K562 (cell line): ENCODE results near the gene STON2. TPM values are rescaled to one million over a fixed set of nuclear protein-coding genes. Genes with fewer than 3 reads are reported as not detected.
A peak's percentile ranks its signal among the peaks of the same experiment; 100 is the strongest.

Experiments
- CEBPG ChIP-seq, 3 experiments: fragments of 200-800 bp in 1 of 3; sonication (Bioruptor generic) in 1 of 3; sonication (generic) in 1 of 3; formaldehyde crosslinking in 1 of 3; IDR thresholded peaks in 2 of 3; conservative IDR thresholded peaks in 1 of 3; 2 replicates each; pipeline versions ENCODE4 v1.6.1 to v1.8.0; 2016 to 2022; ENCODE audit warnings: missing compliant biosample characterization in 2 of 3, missing genetic modification characterization in 2 of 3, mild to moderate bottlenecking in 1 of 3, missing genetic modification reagents in 1 of 3
- CTBP1 ChIP-seq: fragments of 450-650 bp; IDR thresholded peaks from 2 replicates; pipeline ENCODE4 v1.6.1; 2016; ENCODE audit warnings: borderline replicate concordance
- DIDO1 ChIP-seq: fragments of 450-650 bp; IDR thresholded peaks from 2 replicates; pipeline ENCODE4 v1.6.1; 2016; ENCODE audit warnings: low read depth, missing biosample characterization, missing genetic modification characterization
- KLF16 ChIP-seq: IDR thresholded peaks from 2 replicates; pipeline ENCODE4 v1.6.1; 2016; ENCODE audit warnings: antibody characterized with exemption
- NELFE ChIP-seq: IDR thresholded peaks from 2 replicates; pipeline ENCODE4 v1.6.1; 2011; ENCODE audit warnings: mild to moderate bottlenecking; ENCODE audit not compliant: insufficient read depth, insufficient read length
- NR2F6 ChIP-seq: fragments of 450-650 bp; formaldehyde crosslinking; IDR thresholded peaks from 2 replicates; pipeline ENCODE4 v1.4.0; 2020; ENCODE audit warnings: mild to moderate bottlenecking
- PCBP2 ChIP-seq: fragments of 200-400 bp; formaldehyde crosslinking; IDR thresholded peaks from 2 replicates; pipeline ENCODE4 v1.6.1; 2018; ENCODE audit warnings: low read length, low read depth, mild to moderate bottlenecking, moderate library complexity; ENCODE audit not compliant: poor library complexity, severe bottlenecking
- SIN3B ChIP-seq: fragments of 450-650 bp; IDR thresholded peaks from 2 replicates; pipeline ENCODE4 v1.6.1; 2017; ENCODE audit warnings: low read depth, mild to moderate bottlenecking, moderate library complexity
- STAT5A ChIP-seq: IDR thresholded peaks from 2 replicates; pipeline ENCODE4 v1.6.1; 2012; ENCODE audit warnings: low read length, inconsistent platforms, borderline replicate concordance
- ZBTB12 ChIP-seq: fragments of 250-450 bp; sonication (Bioruptor Pico); IDR thresholded peaks from 2 replicates; pipeline ENCODE4 v1.4.0; 2020
- ZNF133 ChIP-seq: fragments of 250-450 bp; sonication (Bioruptor Pico); IDR thresholded peaks from 2 replicates; pipeline ENCODE4 v1.4.0; 2020; ENCODE audit warnings: mild to moderate bottlenecking
- ZNF134 ChIP-seq: fragments of 250-450 bp; sonication (Bioruptor Pico); conservative IDR thresholded peaks from 2 replicates; pipeline ENCODE4 v1.4.0; 2020
- ZNF263 ChIP-seq: sonication (generic); formaldehyde crosslinking; IDR thresholded peaks from 2 replicates; pipeline ENCODE4 v1.8.0; 2022; ENCODE audit warnings: mild to moderate bottlenecking, missing genetic modification reagents, borderline replicate concordance
- ZNF431 ChIP-seq: sonication (generic); formaldehyde crosslinking; IDR thresholded peaks from 2 replicates; pipeline ENCODE4 v1.8.0; 2022; ENCODE audit warnings: mild to moderate bottlenecking, missing genetic modification reagents
- polyA plus RNA-seq, 8 experiments: library from polyadenylated mRNA; depleted of rRNA in 4 of 8; stranded (reverse) in 5 of 8; unstranded in 3 of 8; fragments of >200 nt; fragmentation: Nextera tagmentation in 2 of 8; fragmentation: Illumina TruSeq in 1 of 8; extraction: Ambion mirVana in 2 of 8; extraction: Trizol in 1 of 8; gene quantifications; 2 replicates each; pipeline versions ENCODE4 v1.2.1 to v1.2.3, GENCODE V29; 2011 to 2014; ENCODE audit warnings: inconsistent platforms in 1 of 8, missing spikeins in 1 of 8
- total RNA-seq, 7 experiments: library from RNA; depleted of rRNA in 6 of 7; stranded (reverse); fragments of >200 nt in 6 of 7; fragmentation: Illumina TruSeq in 2 of 7; extraction: Trizol in 2 of 7; gene quantifications; 2 replicates each; pipeline versions ENCODE4 v1.2.1 to v1.2.3, GENCODE V29; 2011 to 2021; ENCODE audit warnings: low replicate concordance in 1 of 7
- TF ChIP-seq, protein P1 (sequence below): fragments of 250-450 bp; sonication (Bioruptor Pico); IDR thresholded peaks from 2 replicates; pipeline ENCODE4 v1.4.0; 2020; ENCODE audit warnings: borderline replicate concordance
- TF ChIP-seq, protein P2 (sequence below): fragments of 450-650 bp; IDR thresholded peaks from 2 replicates; pipeline ENCODE4 v1.6.1; 2018; ENCODE audit warnings: mild to moderate bottlenecking, low read depth; ENCODE audit not compliant: partially characterized antibody
- TF ChIP-seq, protein P3 (sequence below), 2 experiments: IDR thresholded peaks in 1 of 2; conservative IDR thresholded peaks in 1 of 2; 2 replicates each; pipeline ENCODE4 v1.6.1; 2016; ENCODE audit warnings: low read depth in 2 of 2, mild to moderate bottlenecking in 1 of 2, missing compliant biosample characterization in 1 of 2, missing genetic modification characterization in 1 of 2, moderate library complexity in 1 of 2

Gene STON2
- total and polyA plus RNA-seq, 9 of the 15 experiments (the other 6 are each of a cell fraction or from before 2014, with no cell fraction given) = 7.8 to 99.3 (median 53.5) TPM

- TF ChIP-seq KLF16 = no peak
- TF ChIP-seq STAT5A = no peak
- TF ChIP-seq ZNF134 (CRISPR knock-in tag) = no peak
- TF ChIP-seq ZNF263 (CRISPR knock-in tag) = no peak; the same call in 1 of the 2 replicates
- TF ChIP-seq SIN3B = peak; percentile 57; the same call in 1 of the 2 replicates
- TF ChIP-seq NR2F6 (CRISPR knock-in tag) = no peak
- peak; percentile 63 for TF ChIP-seq CTBP1
- TF ChIP-seq, protein P1, sequence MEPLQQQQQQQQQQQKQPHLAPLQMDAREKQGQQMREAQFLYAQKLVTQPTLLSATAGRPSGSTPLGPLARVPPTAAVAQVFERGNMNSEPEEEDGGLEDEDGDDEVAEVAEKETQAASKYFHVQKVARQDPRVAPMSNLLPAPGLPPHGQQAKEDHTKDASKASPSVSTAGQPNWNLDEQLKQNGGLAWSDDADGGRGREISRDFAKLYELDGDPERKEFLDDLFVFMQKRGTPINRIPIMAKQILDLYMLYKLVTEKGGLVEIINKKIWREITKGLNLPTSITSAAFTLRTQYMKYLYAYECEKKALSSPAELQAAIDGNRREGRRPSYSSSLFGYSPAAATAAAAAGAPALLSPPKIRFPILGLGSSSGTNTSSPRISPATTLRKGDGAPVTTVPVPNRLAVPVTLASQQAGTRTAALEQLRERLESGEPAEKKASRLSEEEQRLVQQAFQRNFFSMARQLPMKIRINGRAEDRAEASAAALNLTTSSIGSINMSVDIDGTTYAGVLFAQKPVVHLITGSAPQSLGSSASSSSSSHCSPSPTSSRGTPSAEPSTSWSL = no peak
- no peak for TF ChIP-seq ZNF133 (CRISPR knock-in tag)
- TF ChIP-seq, protein P2, sequence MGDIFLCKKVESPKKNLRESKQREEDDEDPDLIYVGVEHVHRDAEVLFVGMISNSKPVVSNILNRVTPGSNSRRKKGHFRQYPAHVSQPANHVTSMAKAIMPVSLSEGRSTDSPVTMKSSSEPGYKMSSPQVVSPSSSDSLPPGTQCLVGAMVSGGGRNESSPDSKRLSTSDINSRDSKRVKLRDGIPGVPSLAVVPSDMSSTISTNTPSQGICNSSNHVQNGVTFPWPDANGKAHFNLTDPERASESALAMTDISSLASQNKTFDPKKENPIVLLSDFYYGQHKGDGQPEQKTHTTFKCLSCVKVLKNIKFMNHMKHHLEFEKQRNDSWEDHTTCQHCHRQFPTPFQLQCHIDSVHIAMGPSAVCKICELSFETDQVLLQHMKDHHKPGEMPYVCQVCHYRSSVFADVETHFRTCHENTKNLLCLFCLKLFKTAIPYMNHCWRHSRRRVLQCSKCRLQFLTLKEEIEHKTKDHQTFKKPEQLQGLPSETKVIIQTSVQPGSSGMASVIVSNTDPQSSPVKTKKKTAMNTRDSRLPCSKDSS = no peak
- TF ChIP-seq, protein P3, sequence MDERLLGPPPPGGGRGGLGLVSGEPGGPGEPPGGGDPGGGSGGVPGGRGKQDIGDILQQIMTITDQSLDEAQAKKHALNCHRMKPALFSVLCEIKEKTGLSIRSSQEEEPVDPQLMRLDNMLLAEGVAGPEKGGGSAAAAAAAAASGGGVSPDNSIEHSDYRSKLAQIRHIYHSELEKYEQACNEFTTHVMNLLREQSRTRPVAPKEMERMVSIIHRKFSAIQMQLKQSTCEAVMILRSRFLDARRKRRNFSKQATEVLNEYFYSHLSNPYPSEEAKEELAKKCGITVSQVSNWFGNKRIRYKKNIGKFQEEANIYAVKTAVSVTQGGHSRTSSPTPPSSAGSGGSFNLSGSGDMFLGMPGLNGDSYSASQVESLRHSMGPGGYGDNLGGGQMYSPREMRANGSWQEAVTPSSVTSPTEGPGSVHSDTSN (CRISPR knock-in tag; IDR thresholded peaks at IDR 0.05; ENCODE audit: low read depth) = no peak
- TF ChIP-seq, protein P3 (tag; conservative IDR thresholded peaks at IDR 0.05; ENCODE audit: low read depth) = no peak
- TF ChIP-seq PCBP2 = no peak
- no peak for TF ChIP-seq CEBPG (CRISPR knock-in tag; IDR thresholded peaks at IDR 0.05)
- no peak for TF ChIP-seq CEBPG (tag; conservative IDR thresholded peaks at IDR 0.05 in 1 of 2, IDR thresholded peaks at IDR 0.05 in 1 of 2)
- no peak for TF ChIP-seq ZBTB12 (CRISPR knock-in tag)
- no peak for TF ChIP-seq ZNF431 (CRISPR knock-in tag)
- no peak for TF ChIP-seq NELFE
- TF ChIP-seq DIDO1 = no peak
These were observed 179.1 kb downstream of the STON2 start, which contains the start of gene GTF2A1 (continued) for GRCh38 chr14:81220830-81221578.
